ENCODE data around the gene DLG2.
"Not testable (repeated sequence)": the region's sequence is repeated elsewhere in the genome, so short reads cannot be mapped to it uniquely, and the experiment has no call there.

Gene DLG2

DNA sequence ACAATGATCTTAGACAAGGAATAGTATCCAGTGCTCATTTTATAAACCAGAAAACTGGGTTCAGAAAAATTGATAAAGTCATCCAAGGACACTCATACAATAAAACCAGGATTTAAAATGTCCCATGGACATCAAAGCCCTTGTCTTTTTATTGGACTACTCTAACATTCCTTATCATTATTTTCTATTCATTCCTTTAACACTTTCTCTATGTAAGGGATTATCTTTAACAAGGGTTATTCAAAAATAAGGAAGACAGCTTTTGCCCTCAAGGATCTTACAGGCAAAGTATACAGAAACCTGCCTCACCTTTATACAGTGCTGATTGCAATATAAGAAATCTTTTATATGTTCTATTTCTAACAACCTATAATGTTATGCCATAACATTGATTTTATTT, 790.8 kb downstream of the DLG2 start:
- DNase-seq (ENCODE audit: low read depth), result no peak

DNA sequence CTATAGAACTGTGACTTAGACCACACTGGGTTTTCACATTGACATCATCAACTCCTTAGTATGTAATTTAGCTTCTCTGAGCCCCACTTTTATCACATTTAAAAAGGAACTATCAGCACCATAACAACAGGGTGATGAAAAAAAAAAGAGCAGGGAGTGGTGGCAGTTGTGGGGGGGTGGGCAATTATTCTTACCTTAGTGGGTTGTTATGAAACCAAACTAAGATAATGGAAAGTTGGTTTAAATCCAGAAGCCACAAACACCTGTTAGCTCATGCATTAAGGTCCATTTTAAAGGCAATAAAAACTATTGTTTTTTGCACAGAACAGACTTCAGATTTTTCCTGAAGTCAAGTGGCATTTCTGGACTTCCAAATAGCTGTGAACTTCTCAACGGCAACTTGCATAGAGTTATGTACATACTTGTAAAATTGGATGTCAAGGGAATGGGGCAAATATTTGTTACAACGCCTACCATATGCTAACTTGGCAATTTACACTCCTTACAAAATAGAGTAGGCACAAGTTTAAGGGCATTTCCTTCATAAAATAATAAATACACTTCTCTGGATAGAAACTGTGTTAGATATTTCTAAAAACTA, 793.6 kb downstream of the DLG2 start:
- DNase-seq (ENCODE audit: low read depth), result no peak

DNA sequence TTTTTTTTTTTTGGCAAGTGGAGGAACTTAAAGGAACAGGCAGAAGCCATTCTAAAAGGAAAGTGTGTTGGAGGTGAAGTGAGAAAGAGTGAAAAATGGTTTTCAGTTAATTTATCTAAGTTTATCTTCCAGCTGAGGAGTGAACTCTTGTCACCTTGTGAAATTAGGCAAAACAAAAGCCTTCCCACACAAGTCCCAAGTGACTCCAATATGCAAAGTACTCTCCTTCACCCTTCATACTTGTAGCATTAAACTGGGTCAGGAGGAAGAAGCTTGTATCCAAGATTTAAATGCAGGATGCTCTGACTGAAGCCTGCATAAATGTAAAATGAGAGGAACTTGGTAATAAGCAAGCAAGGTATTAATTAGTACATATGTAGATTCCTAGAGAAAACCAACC, 796.8 kb downstream of the DLG2 start:
- DNase-seq (ENCODE audit: low read depth), result no peak

DNA sequence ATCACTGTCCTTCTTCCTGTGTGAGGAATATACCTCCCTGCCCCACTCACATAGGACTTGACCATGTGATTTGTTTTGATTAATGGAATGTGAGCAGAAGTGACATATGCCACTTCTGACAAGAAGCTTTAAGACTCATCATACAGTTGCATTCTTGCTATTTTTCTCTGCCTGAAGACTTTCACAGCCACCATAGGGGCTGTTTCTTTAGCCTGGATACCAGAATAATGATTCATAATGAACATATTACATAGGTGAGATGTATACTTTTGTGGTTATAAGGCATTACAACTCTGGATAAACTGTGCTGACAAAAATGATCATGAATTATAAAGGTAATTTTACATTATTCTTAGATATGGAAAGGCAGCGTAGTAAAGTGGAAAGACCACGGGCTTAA, 798.0 kb downstream of the DLG2 start:
- no peak for DNase-seq (ENCODE audit: low read depth)

DNA sequence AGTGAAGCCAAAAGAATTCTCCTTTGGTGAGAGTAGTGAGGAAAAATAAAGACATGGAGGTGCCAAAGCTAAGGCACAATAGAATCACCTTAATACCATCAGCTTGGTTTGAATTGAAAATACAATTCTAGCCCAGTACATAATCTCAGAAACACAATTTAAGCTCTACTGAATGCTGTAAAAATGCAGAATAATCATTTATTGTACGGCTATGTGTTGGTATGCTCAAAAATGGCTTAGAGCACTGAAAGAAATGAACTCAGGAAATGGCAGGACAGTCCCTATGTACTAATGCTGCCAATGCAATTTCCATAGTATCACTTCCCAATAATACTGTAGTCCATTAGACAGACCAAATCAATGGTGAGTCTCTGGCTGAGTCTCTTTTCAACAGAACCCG, 798.5 kb downstream of the DLG2 start:
- no peak for DNase-seq (ENCODE audit: low read depth)

DNA sequence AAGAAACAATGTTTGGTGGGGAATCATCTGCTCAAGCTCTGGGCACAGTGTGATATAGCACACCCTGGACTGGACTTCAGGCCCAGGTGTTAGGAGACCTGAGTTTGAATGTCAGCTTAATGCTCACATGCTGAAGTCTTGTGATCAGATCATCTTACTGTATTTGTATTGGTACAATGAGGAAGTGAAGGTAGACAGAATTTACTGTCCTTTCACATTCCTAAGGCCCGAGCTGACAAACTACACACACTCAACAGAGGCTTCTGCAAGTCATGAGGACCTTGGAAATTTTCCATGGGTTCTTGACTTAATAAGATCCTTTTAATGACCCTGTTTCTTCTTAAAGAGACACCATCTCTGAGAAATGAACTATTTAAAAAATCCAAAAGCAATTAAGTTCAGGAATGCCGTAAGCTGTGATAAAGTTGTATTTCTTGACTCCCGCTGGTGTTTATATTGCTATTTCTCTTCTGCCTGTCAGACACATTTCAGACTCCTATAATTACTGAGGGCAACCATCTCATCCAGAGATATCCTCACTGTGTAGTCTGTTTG, 802.0 kb downstream of the DLG2 start:
- no peak for DNase-seq (ENCODE audit: low read depth)

DNA sequence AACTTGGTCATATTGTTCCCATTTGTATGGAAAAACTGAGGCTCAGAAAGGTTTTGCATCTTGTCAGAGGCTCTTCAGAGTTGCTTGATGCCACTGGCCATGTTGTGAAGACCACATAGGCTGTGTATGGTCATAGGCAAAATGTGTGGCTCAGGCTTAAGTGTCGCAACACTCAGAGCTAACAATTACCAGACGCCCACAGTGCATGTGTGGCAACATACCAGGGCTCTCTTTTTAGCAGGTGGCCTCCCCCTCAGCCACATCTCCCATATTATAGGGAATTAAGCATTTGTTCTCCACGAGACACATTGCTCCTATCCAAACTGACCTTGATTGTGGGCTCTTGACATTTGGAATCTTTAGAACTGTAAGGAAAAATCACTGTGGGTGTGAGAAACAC, 802.5 kb downstream of the DLG2 start:
- DNase-seq (ENCODE audit: low read depth), result no peak

DNA sequence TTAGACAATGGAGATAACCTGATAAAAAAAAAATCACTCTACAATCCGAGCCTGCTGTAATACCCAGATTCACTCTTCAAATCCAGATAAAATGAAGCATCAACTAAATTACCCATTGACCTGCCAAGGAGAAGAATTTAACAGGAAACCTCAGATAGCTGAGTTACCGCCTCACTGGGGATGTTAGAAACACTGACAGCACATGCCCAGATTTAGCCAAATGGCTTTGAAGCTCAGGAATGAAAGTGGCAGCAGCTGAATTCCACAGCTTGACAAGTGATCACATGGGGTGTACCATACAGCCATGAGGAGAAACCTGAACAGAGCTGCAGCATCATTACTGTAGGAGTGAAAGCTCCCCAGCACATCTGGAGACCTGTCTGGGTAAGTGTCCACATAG, 807.6 kb downstream of the DLG2 start:
- no peak for DNase-seq (ENCODE audit: low read depth)

DNA sequence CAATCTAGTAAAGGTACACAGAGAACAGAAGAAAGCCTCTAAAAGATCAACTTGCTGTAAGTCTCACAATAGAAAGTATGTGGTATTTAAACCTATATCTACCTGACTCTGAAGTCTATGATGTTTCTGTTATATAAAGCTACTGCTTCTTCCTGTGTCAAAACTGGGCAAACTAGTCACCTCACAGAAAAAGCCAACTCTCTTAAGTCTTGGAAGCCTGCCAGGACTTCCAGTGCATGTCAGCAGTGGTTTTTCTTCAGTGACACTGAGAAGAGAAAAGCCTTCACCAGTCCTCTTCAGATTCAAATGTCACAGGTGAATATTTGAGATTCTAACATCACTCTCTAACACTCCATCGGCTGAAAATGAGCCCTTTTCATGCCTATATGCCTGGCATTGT, 808.0 kb downstream of the DLG2 start:
- DNase-seq (ENCODE audit: low read depth), result no peak

DNA sequence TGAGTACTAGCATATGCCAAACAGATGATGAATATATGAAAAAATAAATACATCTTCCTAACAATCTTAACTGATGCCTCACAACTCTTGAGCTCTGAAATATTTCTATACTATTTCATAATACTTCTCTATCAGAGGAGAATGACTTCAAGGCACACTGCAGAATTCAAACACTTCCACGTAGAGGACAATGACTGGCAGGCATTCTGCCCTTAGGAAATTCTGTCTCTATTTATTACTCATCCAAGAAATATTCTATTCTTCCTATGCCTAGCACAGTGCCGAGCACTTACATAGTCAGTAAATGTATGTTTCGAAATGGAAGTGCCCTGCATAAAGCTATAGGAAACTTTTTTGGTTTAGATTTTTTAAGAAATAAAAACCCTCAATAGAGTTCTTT, 809.1 kb downstream of the DLG2 start:
- no peak for DNase-seq (ENCODE audit: low read depth)

DNA sequence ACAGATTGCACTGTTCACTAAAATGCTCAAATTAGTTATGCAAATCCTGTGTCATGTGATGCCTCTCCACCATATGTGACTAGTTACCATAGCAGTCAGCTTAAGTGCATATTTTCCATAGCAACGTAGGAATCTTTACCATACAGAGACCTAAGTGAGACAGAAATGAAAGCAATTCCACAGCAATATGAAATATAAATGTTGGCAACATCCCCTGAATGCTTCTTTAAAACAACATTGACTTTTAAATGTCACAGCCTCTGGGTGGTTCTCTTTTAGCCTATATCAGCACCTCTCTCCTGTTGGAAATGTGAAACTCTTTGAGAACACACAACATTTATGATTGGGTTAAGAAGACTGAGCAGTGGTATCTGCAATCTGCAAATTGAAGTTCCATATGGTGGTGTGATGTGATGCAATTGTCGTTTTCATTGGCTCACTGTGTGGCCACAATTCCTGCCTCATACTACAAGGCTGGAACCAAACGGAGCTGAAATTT, 814.6 kb downstream of the DLG2 start:
- DNase-seq (ENCODE audit: low read depth), result no peak

DNA sequence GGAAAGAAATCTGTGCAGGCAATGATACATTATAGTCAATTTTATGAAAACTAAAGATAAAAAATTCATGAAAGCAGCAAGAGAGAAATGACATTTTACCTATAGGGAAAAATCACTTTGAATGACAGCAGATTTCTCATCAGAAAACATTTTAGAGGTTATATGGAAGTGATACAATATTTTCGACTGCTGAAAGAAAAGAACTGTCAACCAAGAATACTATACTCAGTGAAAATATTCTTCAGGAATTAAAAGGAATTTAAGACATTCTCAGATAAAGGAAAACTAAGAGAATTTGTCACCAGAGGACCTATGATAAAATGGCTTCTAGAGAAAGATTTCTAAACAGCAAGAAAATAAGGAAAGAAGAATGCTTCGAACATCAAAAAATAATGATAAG, 820.8 kb downstream of the DLG2 start:
- no peak for DNase-seq (ENCODE audit: low read depth)

DNA sequence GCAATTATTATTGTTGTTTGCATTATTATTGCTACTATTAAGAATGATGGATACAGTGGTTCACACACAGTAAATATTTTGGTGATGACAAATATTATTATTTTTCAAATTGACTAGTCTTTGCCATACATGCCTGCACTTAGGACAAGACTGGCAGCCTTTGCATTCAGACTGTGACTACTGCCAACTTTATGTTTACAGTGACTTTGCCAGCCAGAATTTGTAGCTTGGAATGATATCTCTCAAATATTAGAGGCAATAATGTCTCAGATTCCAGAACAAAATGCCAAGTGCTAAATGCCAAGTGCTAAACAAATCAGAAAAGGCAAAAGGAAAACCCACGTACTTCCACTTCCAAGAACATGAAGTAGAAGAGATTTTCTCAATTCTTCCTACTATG, 823.1 kb downstream of the DLG2 start:
- DNase-seq (ENCODE audit: low read depth), result no peak

DNA sequence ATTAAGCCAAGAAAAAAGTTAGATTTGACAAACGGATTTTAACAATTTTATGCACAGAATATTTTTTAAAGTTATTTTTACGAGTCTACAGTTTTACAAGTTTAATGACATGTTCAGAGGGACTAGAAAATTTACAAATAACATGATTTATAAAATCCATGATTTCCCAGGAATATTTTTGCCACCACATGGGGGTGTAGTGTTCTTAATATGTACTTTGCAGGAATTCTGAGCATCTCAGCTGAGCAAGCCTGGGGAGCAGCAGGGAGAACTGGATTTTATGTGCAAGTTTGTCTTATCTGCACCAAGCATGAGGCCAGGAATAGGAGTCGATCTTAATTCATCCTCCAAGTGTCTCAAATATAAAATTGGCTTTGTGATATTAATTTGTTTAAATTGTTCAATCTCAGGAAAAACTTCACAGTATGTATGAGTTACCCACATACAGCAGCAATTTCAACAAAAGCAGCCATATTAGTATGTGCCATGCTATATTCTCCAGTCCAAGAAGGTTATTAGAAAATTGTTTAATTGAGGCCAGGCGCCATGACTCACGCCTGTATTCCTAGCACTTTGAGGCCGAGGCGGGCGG, 826.3 kb downstream of the DLG2 start:
- DNase-seq (ENCODE audit: low read depth), result peak; percentile 35

DNA sequence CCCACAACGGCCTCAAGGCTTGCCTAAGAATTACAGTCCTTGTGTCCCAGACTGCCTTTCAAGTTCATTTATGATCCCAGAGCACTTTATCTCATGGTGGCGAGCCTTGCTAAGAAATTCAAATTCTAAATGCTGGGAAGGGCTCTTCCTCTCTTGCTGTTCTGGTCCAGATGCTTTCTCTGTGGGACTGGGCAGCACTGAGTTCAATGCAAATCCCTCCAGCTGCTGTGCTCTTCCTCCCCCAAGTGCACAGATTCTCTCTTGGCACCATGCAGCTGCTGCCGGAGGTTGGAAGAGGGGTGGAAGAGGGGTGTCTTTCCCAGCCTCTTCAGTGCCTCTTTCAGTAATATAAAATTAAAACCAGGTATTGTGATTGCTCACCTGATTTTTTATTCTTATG, 828.0 kb downstream of the DLG2 start:
- no peak for DNase-seq (ENCODE audit: low read depth)

DNA sequence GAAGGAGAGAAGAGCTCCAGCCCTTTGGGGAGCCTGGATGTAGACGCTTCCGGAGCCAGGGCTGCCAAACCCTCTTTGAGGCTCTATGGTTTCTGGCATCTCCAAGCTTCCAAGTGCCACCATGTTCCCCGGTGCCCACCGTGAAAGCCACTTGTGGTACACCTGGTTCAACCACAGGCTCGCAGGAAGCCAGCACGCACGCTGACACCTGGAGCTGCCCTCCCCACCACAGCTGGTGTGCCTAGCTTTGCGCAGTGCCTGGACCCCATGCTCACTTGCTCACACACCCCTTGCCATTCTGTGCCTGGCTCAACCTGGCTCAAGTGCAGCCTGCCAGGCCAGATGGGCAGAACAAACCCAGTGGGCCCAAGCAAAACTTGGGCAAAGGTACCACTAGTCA, 831.4 kb downstream of the DLG2 start:
- no peak for DNase-seq (ENCODE audit: low read depth)

DNA sequence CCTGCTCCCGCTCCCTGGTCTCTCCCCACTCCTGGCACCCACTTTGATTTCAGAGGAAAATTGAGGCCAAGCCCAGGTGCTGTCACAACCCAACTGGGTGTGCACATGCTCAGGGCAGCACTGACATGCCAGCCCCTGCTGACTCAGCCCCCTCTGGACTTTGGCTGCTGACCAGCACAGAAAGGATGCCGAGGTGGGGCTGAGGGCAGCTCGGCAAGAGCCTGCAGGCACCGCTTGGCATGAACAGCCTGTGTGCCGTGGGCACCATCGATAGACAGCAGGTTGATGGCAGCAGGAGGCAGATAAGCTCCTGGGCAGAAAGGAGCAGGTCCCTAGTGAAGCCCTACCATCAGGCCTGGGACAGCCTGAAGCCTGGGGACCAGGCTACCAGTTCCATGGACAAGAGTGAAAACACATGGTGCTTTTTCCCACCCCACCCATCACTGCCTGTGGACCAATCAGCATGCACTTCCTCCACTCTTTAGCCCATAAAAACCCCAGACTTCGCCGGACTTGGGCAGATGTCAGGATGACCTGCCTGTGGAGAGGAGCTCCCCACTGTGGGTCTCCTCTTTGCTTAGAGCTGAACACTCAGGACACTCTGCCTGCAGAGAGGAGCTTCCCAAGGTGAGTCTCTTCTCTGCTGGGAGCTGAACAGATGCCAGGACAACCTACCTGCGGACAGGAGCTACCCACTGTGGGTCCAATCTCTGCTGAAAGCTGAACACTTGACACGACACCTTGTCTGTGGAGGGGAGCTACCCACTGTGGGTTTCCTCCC, 832.3 kb downstream of the DLG2 start:
- no peak for DNase-seq (ENCODE audit: low read depth)

DNA sequence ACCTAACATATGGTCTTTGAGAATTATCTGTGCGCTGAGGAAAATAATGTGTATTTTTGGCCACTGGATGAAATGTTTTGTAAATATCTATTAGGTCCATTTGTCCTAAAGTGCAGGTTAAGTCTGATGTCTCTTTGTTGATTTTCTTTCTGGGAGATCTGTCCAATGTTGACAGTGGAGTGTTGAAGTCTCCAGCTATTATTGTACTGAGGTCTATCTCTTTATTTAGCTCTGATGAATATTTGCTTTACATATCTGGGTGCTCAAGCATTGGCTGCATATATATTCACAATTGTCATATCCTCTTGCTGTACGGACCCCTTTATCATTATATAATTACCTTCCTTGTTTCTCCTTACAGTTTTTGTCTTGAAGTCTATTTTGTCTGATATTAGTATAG, 833.8 kb downstream of the DLG2 start:
- DNase-seq (ENCODE audit: low read depth), result no peak

DNA sequence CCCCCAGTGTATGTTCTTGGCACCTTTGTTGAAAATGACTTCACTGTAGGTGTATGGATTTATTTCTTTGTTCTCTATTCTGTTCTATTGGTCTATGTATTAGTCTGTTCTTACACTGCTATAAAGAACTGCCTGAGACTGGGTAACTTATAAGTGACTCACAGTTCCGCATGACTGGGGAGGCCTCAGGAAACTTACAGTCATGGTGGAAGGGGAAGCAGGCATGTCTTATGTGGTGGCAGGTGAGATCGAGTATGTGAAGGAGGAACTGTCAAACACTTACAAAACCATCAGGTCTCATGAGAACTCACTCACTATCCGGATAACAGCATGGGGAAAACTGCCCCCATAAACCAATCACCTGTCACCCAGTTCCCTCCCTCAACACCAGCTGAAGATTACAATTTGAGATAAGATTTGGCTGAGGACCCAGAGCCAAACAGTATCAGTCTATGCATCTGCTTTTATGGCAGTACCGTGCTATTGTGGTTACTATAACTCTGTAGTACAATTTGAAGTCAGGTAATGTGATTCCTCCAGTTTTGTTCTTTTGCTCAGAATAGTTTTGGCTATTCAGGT, 836.2 kb downstream of the DLG2 start:
- DNase-seq (ENCODE audit: low read depth), result no peak

DNA sequence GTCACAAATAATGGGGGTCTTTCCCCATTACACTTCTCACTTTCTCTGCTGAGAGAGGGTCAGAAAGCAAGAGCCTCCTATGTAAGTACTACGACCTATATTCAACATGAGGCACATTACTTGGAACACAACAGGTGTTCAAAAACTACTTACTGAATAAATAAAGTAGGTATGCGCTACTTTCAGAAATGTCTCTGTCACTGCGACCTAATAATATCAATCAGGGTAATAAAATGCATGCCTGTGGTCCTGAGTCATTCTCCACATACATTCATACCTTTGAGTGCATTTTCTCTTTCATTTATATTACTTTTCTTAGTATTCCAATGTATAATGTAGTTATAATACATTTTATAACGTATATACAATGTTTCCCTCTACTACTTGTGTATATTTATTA, 838.9 kb downstream of the DLG2 start:
- no peak for DNase-seq (ENCODE audit: low read depth)

DNA sequence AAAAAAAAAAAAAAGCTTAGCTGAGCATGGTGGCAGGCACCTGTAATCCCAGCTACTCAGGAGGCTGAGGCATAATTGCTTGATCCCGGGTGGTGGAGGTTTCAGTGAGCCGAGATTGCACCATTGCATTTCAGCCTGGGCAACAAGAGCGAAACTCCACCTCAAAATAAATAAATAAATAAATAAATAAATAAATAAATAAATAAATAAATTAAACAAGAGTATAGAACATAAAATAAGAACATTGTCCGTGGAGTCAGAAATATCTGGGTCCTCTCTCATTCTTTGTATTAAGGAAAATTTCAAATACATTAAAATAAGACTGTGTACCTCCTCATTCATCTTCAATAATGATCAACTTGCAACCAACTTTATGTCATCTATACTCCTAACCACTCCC, 843.0 kb downstream of the DLG2 start:
- DNase-seq (ENCODE audit: low read depth), result not testable (repeated sequence)

DNA sequence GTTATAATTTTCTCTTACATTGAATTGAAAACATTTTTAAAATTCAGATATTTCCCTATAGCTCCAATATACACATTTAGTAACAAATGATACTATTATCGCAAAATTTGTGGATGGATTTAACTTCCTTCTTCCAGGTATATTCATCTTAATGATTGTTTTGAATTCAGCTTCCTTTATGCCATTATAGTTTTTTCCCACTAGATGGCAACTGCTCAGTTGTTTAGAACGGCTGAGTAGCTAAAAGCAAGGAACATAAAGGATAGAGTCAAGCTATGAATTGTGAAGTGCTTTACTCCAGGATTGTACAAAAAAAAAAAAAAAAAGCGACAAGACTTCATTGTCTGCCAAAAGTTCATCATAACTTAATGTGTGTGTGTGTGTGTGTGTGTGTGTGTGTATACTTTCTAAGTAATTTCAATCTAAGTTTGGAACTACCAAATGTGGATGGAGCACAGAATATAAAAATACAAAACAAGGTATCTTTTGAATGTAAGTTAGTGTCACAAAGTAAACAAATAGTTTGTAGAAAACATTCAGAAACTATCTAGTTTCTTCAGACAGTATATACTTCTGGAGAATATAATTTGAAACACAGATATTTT, 846.4 kb downstream of the DLG2 start:
- peak; percentile 13 for DNase-seq (ENCODE audit: low read depth)

Data from stromal cell of bone marrow (primary cell).